Natural killer cell (primary cell): ENCODE measurements around the gene SH2D3C. TPM values are rescaled to one million over a fixed set of nuclear protein-coding genes. Genes with fewer than 3 reads are reported as not detected.
A peak's percentile ranks its signal among the peaks of the same experiment; 100 is the strongest.

ENCODE experiments used
- ATAC-seq, 3 donors: fragments of 150-1000 bp in 2 of 3; fragments of 200-7000 bp in 1 of 3; cut with Tn5 transposase; 1 replicate in 1 of 3; 2 replicates in 2 of 3; pipeline ENCODE4 v1.10.0; 2021; ENCODE audit warnings: mild to moderate bottlenecking in 2 of 3, moderate library complexity in 2 of 3
- DNase-seq, 2 donors: peaks; one replicate each; pipeline versions ENCODE4 v3.0.0 to v3.0.0-alpha.2; 2013 to 2021; ENCODE audit warnings: mixed read lengths in 1 of 2
- H3K27ac ChIP-seq: one replicate; pipeline ENCODE4 v1.5.1; 2013; ENCODE audit warnings: mild to moderate bottlenecking, low read length
- H3K27me3 ChIP-seq: one replicate; pipeline ENCODE4 v1.6.1; 2013; ENCODE audit warnings: low read length; ENCODE audit not compliant: control insufficient read depth, insufficient read depth
- H3K36me3 ChIP-seq: one replicate; pipeline ENCODE4 v1.6.1; 2013; ENCODE audit warnings: low read length; ENCODE audit not compliant: control insufficient read depth, insufficient read depth
- H3K4me1 ChIP-seq: one replicate; pipeline ENCODE4 v1.6.1; 2013; ENCODE audit warnings: low read length; ENCODE audit not compliant: control insufficient read depth, insufficient read depth
- H3K4me3 ChIP-seq: one replicate; pipeline ENCODE4 v1.5.1; 2013; ENCODE audit warnings: low read length
- H3K9me3 ChIP-seq: one replicate; pipeline ENCODE4 v1.6.1; 2013; ENCODE audit warnings: low read length; ENCODE audit not compliant: control insufficient read depth, insufficient read depth
- H3K27ac Mint-ChIP-seq, 2 donors: one replicate each; pipeline ENCODE4 v1.8.0; 2022; ENCODE audit warnings: mild to moderate bottlenecking in 2 of 2, mixed read lengths in 2 of 2, moderate library complexity in 1 of 2
- H3K27me3 Mint-ChIP-seq, 2 donors: one replicate each; pipeline ENCODE4 v1.8.0; 2022; ENCODE audit warnings: low read depth in 2 of 2, mixed read lengths in 2 of 2
- H3K36me3 Mint-ChIP-seq: one replicate; pipeline ENCODE4 v1.8.0; 2022; ENCODE audit warnings: mixed read lengths
- H3K4me1 Mint-ChIP-seq, 2 donors: one replicate each; pipeline ENCODE4 v1.8.0; 2022; ENCODE audit warnings: mixed read lengths in 2 of 2
- H3K4me3 Mint-ChIP-seq: one replicate; pipeline ENCODE4 v1.8.0; 2022; ENCODE audit warnings: mild to moderate bottlenecking, moderate library complexity, mixed read lengths
- H3K9me3 Mint-ChIP-seq, 2 donors: one replicate each; pipeline ENCODE4 v1.8.0; 2022; ENCODE audit warnings: mixed read lengths in 2 of 2
- WGBS: methylation state at CpG from one replicate; pipeline ENCODE4 v1.1.7; 2013; ENCODE audit warnings: missing lambda C conversion rate; ENCODE audit not compliant: insufficient coverage; 5-methylcytosine and 5-hydroxymethylcytosine counted together
- intact Hi-C: fragments of 100-400 bp; cut with micrococcal nuclease; formaldehyde crosslinking; loops from one replicate; pipeline ENCODE4 v1.14.2; 2022
- total RNA-seq, 4 donors: library from RNA; stranded (reverse); fragments of 120-200 nt in 1 of 4; gene quantifications; one replicate each; pipeline versions ENCODE4 v1.2.3 to v1.2.4, GENCODE V29; 2013 to 2022
- TF ChIP-seq, protein P1 (sequence below): fragments of 200-600 bp; IDR thresholded peaks from one replicate; pipeline ENCODE4 v1.8.0; 2022; ENCODE audit warnings: antibody characterized with exemption

Gene SH2D3C
- total RNA-seq, 3 donors from 2014 or later (not counting 1 experiment from before 2014, with no cell fraction given): 42.8 to 86.8 (median 56.6) TPM

DNA sequence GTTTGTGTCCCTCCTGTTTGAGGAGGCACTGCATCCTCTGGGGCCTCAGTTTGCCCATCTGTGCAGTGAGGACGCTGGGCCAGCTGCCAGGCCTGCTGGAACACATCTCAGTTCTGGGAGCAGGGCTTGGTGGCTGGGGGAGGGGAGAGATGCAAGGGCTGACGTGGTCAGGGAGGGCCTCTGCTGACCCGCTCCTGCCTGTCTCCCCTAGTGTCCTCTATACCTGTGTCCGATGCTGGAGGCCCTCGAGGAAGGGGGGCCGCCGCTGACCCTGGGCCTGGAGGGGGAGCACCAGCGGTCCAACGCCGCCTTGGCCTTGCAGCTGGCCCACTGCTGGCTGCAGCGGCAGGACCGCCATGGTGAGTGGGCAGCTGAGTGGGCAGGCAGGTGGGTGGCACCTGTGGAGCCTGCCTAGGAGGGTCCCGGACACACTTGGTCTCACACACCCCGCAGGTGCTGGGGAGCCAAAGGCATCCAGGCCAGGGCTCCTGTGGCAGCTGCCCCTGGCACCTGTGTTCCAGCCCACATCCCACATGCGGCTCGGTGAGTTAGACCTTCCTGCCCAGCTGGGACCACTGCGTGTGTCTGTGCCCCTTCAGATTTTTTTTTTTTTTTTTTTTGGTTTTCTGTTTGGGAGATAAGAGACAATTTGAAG, 30.0 kb upstream of the SH2D3C start:
- no peaks in the 10 kb centered on the region for H3K36me3 Mint-ChIP-seq

GRCh38 chr9:127806871-127807270, 28.4 kb upstream of the SH2D3C start:
- no peak for DNase-seq
- no peak for ATAC-seq
- no peaks in the 10 kb centered on the region for H3K27me3 Mint-ChIP-seq
- peaks cover 30% of the 10 kb centered on the region for H3K36me3 ChIP-seq
- H3K36me3 Mint-ChIP-seq: no peaks in the 10 kb centered on the region
- H3K4me1 ChIP-seq: peaks cover 26% of the 10 kb centered on the region
- H3K27ac Mint-ChIP-seq: no peak overlapping the region
- H3K9me3 ChIP-seq: no peaks in the 10 kb centered on the region
- intact Hi-C loops: no loop called here
- H3K27me3 ChIP-seq: no peaks in the 10 kb centered on the region
- H3K4me3 ChIP-seq: no peak overlapping the region
- H3K9me3 Mint-ChIP-seq: no peaks in the 10 kb centered on the region
- peaks cover 14 to 26% of the 10 kb centered on the region in 2 donors for H3K4me1 Mint-ChIP-seq
- H3K4me3 Mint-ChIP-seq: no peak overlapping the region
- TF ChIP-seq, protein P1, sequence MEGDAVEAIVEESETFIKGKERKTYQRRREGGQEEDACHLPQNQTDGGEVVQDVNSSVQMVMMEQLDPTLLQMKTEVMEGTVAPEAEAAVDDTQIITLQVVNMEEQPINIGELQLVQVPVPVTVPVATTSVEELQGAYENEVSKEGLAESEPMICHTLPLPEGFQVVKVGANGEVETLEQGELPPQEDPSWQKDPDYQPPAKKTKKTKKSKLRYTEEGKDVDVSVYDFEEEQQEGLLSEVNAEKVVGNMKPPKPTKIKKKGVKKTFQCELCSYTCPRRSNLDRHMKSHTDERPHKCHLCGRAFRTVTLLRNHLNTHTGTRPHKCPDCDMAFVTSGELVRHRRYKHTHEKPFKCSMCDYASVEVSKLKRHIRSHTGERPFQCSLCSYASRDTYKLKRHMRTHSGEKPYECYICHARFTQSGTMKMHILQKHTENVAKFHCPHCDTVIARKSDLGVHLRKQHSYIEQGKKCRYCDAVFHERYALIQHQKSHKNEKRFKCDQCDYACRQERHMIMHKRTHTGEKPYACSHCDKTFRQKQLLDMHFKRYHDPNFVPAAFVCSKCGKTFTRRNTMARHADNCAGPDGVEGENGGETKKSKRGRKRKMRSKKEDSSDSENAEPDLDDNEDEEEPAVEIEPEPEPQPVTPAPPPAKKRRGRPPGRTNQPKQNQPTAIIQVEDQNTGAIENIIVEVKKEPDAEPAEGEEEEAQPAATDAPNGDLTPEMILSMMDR: no peak
- WGBS: 93% methylated on average over 14 of the region's 14 CpGs
- no peak overlapping the region for H3K27ac ChIP-seq

More for the DNA sequence above, 30.0 kb upstream of the SH2D3C start:
- Mint-ChIP-seq H3K27ac (no peak overlapping the region), H3K4me3 (no peak overlapping the region), H3K27me3 (no peaks in the 10 kb centered on the region), H3K4me1 (peaks cover 4 to 10% of the 10 kb centered on the region in 2 donors), H3K9me3 (no peaks in the 10 kb centered on the region)
- 82% methylated on average over 17 of the region's 17 CpGs for WGBS
- peaks cover 15% of the 10 kb centered on the region for H3K4me1 ChIP-seq
- ATAC-seq: no peak
- TF ChIP-seq, protein P1: no peak
- no peaks in the 10 kb centered on the region for H3K27me3 ChIP-seq
- no peak for DNase-seq
- no peak overlapping the region for H3K4me3 ChIP-seq
- peaks cover 42% of the 10 kb centered on the region for H3K36me3 ChIP-seq
- H3K27ac ChIP-seq: no peak overlapping the region
- intact Hi-C loops: no loop called here
- H3K9me3 ChIP-seq: no peaks in the 10 kb centered on the region

DNA sequence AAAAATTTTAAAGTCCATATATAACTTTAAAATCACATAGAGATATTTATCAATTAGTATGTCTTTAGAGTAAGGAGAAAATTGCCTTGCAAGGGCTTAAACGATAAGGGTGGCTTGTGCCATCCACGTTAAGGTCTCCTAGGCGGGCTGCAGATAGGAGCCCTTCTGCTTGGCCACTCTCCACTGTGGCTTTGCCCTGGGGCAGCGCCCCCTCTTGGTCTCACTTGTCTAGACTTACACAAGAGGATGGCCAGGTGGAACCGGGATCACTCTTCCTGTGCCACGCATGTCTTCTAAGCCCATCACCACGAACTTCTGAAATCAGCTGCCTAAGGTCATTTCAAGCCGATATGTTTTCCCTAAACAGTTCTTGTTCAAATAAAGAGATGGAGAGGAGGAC, 27.2 kb upstream of the SH2D3C start:
- H3K4me3 ChIP-seq: no peak overlapping the region
- peaks cover 16 to 28% of the 10 kb centered on the region in 2 donors for H3K4me1 Mint-ChIP-seq
- no peaks in the 10 kb centered on the region for H3K36me3 Mint-ChIP-seq
- no peaks in the 10 kb centered on the region for H3K9me3 Mint-ChIP-seq
- H3K27ac ChIP-seq: no peak overlapping the region
- DNase-seq: peak in 1 of 2 donors; percentile 53
- intact Hi-C loops: no loop called here
- H3K4me1 ChIP-seq: peaks cover 29% of the 10 kb centered on the region
- peak overlapping the region in 1 of 2 donors; percentile 36 for H3K27ac Mint-ChIP-seq
- no peaks in the 10 kb centered on the region for H3K27me3 Mint-ChIP-seq
- 85% methylated on average over 8 of the region's 8 CpGs for WGBS
- no peak for ATAC-seq
- no peaks in the 10 kb centered on the region for H3K27me3 ChIP-seq
- peaks cover 28% of the 10 kb centered on the region for H3K36me3 ChIP-seq
- no peaks in the 10 kb centered on the region for H3K9me3 ChIP-seq
- H3K4me3 Mint-ChIP-seq: no peak overlapping the region
- TF ChIP-seq, protein P1: no peak
